Measurements from ENCODE around the gene PPARG.
A peak's percentile ranks its signal among the peaks of the same experiment; 100 is the strongest.
"Not testable (repeated sequence)": the region's sequence is repeated elsewhere in the genome, so short reads cannot be mapped to it uniquely, and the experiment has no call there.

Gene PPARG

DNA sequence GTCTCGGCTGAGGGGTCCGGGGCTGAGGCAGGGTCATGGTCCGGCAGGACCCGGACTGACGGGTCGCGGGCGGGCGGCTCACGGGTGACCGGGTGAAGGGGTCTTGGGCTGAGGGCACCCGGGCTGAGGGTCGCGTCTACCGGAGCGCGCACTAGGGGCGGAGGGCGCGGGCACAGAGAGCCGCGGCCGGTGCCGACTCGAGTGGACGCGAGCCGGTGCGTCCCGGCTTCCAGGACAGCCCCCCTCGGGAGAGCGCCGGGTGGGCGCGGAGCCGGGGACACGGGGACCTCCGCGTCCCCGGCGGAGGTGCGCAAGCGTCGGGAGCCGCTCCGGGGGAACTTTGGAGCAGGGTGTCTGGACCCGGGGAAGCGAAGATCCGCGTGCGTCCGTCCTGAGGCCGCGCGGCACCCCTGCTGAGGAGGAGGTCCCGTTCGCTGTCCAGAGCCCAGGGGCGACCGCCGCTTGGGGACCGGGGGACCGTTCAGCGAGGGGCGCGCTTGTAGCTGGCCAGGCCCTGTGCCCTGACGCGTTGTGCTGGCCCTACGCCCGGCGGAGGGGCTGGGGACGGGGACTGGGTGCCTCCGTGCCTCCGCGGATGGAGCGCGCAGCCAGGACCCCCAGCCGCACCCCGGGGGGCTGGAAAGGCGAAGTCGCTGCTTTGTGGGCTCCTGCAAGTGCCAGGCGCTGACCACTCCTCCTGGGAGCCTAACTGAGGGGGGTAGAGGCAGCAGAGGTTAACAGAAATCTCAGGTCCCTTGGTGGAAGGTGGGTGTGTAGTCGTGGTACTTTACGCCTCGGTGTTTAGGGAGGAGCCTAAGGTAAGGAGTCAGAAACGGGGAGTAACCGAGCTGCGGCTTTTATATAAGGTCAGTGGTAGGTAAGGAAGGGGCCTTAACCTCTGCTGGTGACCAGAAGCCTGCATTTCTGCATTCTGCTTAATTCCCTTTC is at the start of gene PPARG:
PPARG (plus strand) TSS at position 889 of the 948 bp plus-strand sequence. CDS start 90,642 bp downstream, outside the sequence.
- Mint-ChIP-seq H3K36me3 (ENCODE audit: low read depth) (no peaks in the 10 kb centered on the region), H3K4me1 (ENCODE audit: low read depth) (peaks cover 4% of the 10 kb centered on the region), H3K4me3 (peak within 1 kb of the TSS; percentile 34), H3K27me3 (ENCODE audit: low read depth) (peaks cover 62% of the 10 kb centered on the region), H3K27ac (no peak within 1 kb of the TSS), H3K9me3 (no peaks in the 10 kb centered on the region)

DNA sequence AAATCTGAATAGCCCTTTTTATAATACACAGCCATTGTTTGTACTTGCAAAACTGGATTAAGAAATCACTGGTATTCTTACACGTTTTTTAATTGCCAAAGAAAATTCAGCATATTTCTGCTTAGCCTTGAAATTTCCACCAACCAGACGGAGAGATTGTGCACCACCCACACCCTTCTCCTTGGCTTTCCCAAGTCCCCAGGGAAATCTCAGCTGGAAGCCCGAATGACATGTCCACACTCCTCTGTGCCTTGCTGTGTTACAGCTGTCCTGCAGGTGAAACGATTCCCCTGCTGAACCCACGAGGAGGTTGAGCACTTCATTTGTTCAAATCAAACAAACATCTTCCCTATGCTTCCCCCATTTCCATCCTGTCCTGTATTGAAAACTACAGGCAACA is 49.6 kb upstream of the PPARG start:
- H3K36me3 Mint-ChIP-seq (ENCODE audit: low read depth): no peaks in the 10 kb centered on the region
- no peaks in the 10 kb centered on the region for H3K4me1 Mint-ChIP-seq (ENCODE audit: low read depth)
- H3K9me3 Mint-ChIP-seq: no peaks in the 10 kb centered on the region
- H3K4me3 Mint-ChIP-seq: no peak overlapping the region
- H3K27ac Mint-ChIP-seq: no peak overlapping the region
- H3K27me3 Mint-ChIP-seq (ENCODE audit: low read depth): peaks cover 13% of the 10 kb centered on the region

DNA sequence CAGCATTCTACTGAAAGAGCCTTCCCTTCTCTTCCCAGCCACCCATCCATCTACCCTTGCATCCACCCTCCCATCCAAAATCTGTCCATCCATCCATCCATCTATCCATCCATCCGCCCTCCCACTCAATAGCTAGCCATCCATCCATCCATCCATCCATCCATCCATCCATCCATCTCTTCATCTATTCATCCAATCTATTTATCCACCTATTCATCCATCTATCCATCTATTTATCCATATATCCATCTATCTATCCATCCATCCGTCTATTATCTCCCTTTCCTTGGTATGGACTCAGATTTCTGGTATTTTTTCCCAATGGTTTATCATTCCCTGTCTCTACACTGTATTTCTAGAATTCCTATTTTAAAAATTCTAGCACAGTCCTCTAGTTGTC is 46.1 kb upstream of the PPARG start:
- Mint-ChIP-seq H3K4me3 (no peak overlapping the region), H3K36me3 (ENCODE audit: low read depth) (no peaks in the 10 kb centered on the region), H3K27ac (no peak overlapping the region), H3K27me3 (ENCODE audit: low read depth) (peaks cover 6% of the 10 kb centered on the region), H3K4me1 (ENCODE audit: low read depth) (peaks cover 11% of the 10 kb centered on the region), H3K9me3 (peaks cover 4% of the 10 kb centered on the region)

DNA sequence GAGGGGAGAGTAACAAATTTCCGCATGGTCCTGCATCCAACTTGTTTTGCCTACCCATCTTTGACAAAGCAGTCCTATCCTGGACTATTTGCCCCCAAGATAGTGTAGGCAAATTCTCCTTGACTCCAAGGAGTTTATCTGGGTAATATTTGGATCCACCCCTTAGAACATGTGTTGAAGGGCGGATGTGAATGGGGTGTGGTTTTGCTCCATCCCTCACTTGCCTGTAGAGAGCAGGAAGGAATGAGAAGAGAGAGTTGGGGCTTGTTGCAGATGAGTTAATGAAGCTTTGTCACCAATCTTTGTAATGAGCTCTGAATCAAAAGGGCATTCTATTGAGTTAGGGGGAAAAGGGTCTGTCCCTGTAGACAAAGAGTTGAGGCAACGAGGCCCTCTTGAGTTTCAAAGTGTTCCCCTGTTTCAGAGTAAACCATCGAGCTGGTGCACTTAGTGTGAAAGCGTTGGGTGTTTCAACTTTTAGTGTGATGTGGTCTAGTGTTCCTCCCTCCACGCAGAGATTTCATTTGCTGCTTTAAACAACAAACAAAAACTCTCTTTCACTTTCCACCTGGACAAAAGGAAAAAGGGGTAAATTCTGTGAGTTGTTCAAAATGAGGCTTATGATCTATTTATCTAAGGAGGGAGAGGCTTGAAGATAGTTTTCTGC is 42.2 kb upstream of the PPARG start:
- peaks cover 11% of the 10 kb centered on the region for H3K4me1 Mint-ChIP-seq (ENCODE audit: low read depth)
- H3K36me3 Mint-ChIP-seq (ENCODE audit: low read depth): no peaks in the 10 kb centered on the region
- peaks cover 12% of the 10 kb centered on the region for H3K27me3 Mint-ChIP-seq (ENCODE audit: low read depth)
- peak overlapping the region; percentile 27 for H3K4me3 Mint-ChIP-seq
- H3K27ac Mint-ChIP-seq: peak overlapping the region; percentile 46
- H3K9me3 Mint-ChIP-seq: peaks cover 16% of the 10 kb centered on the region

DNA sequence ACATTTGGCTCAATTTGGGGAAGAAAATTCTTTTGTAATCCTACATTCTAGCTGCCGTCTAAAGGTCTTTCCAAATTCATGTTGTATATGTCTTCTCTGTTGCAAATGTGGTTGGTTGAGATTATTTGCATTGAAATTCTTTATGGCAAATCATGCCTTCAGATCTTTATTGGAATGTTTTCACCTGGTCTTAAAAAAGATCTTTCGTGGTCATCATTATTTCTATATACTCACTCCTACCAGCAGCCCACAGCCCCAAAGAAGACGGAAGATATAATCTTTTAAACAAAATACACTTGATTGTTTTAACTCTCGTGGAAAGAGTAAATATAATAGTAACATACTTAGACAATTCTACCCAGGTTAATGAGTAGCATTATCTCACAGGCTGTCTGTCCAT is 41.5 kb upstream of the PPARG start:
- H3K36me3 Mint-ChIP-seq (ENCODE audit: low read depth): no peaks in the 10 kb centered on the region
- H3K27me3 Mint-ChIP-seq (ENCODE audit: low read depth): peaks cover 12% of the 10 kb centered on the region
- H3K4me3 Mint-ChIP-seq: no peak overlapping the region
- H3K27ac Mint-ChIP-seq: no peak overlapping the region
- peaks cover 16% of the 10 kb centered on the region for H3K9me3 Mint-ChIP-seq
- H3K4me1 Mint-ChIP-seq (ENCODE audit: low read depth): peaks cover 11% of the 10 kb centered on the region

DNA sequence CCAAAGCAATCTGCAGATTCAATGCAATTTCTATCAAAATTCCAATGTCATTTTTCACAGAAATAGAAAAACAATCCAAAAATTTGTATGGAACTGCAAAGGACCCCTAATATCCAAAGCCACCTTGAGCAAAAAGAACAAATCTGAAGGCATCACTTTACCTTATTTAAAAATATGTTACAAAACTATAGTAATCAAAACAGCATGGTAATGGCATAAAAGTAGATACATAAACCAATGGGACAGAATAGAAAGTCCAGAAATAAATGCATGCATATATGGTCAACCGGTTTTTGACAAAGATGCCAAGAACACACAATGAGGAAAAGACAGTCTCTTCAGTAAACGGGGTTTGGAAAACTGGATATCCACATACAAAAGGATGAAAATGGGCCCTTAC is 39.4 kb upstream of the PPARG start:
- H3K4me1 Mint-ChIP-seq (ENCODE audit: low read depth): peaks cover 11% of the 10 kb centered on the region

DNA sequence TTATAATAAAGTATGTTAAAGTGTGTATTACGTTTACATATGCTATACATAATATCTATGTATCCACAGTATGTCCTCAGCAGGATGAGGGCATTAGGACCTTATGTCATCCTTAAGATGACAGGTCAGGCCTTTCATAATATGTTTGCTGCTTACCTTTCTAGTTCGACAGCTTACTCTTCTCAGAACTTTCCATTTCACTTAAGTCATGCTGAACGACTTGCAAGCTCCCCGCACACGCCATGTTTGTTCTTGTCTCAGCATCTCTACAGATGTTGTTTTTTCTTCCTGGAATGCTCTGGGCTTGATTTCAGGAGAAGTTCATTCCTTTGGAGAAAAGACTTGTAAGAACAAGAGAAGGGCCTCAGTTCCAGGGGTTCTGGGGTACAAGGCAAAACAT is 36.0 kb upstream of the PPARG start:
- Mint-ChIP-seq H3K36me3 (ENCODE audit: low read depth) (no peaks in the 10 kb centered on the region), H3K4me3 (no peak overlapping the region), H3K27me3 (ENCODE audit: low read depth) (peaks cover 18% of the 10 kb centered on the region), H3K4me1 (ENCODE audit: low read depth) (no peaks in the 10 kb centered on the region), H3K9me3 (peaks cover 12% of the 10 kb centered on the region), H3K27ac (no peak overlapping the region)

More for the DNA sequence above, 39.4 kb upstream of the PPARG start:
- Mint-ChIP-seq H3K27ac (no peak overlapping the region), H3K27me3 (ENCODE audit: low read depth) (peaks cover 17% of the 10 kb centered on the region), H3K36me3 (ENCODE audit: low read depth) (no peaks in the 10 kb centered on the region), H3K4me3 (no peak overlapping the region), H3K9me3 (peaks cover 16% of the 10 kb centered on the region)

DNA sequence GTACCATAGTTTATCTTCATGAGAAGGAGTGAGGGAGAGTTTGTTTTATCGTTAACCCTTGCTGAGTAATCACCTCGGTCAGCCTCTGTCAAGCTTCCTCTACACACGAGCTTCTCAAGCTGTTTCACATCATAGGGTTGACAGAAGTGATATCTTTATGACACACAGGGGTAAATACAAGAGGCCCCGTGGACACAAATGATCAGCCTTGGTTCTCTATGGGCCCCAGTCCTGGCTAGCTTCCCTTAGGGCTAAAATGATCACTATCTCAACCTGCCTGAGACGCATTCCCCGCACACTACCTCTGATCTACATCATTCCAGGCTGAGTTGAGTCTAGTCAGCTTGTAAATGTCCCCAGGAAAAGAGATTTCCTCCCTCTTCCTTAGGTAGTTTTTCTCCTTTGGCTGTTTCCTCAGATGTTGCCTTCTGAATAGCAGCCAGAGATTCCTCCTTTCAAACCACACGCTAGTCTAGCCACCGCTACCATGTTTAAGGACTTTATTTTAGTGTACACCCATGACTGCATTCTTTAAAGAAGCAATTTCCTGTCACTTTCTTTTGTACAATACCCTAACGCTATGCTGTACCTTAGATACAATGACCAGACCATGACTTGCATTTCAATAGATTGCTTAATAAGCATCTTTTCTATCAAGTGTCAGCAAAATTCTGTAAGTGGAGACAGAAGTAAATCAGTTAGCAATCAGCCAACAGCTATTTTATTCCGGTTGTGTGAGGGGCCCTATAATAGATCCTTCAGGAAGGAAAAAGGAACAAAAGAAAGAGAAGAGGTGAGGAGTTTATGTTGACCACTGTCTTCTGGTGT is 35.1 kb upstream of the PPARG start:
- no peaks in the 10 kb centered on the region for H3K36me3 Mint-ChIP-seq (ENCODE audit: low read depth)
- H3K4me1 Mint-ChIP-seq (ENCODE audit: low read depth): no peaks in the 10 kb centered on the region
- no peak overlapping the region for H3K4me3 Mint-ChIP-seq
- H3K9me3 Mint-ChIP-seq: peaks cover 11% of the 10 kb centered on the region
- peaks cover 21% of the 10 kb centered on the region for H3K27me3 Mint-ChIP-seq (ENCODE audit: low read depth)
- no peak overlapping the region for H3K27ac Mint-ChIP-seq

DNA sequence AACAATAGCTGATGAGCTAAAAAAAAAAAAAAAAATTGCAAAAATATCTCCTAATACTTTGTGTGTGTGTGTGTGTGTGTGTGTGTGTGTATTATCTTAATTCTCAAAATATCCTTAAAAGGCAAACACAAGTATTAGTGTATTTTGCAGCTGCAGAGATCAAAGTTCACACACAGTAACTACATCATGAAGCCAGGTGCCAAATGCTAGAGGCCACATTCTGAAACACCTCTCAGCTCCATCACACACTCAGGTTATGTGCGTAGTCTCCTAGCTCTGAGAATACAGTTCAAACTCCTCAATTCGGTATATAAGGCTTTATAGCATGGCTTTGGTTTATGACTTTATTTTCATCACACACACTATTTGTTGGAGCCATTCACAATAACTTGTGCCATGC is 33.5 kb upstream of the PPARG start:
- no peak overlapping the region for H3K4me3 Mint-ChIP-seq
- peaks cover 12% of the 10 kb centered on the region for H3K27me3 Mint-ChIP-seq (ENCODE audit: low read depth)
- no peak overlapping the region for H3K27ac Mint-ChIP-seq
- no peaks in the 10 kb centered on the region for H3K36me3 Mint-ChIP-seq (ENCODE audit: low read depth)
- no peaks in the 10 kb centered on the region for H3K4me1 Mint-ChIP-seq (ENCODE audit: low read depth)
- no peaks in the 10 kb centered on the region for H3K9me3 Mint-ChIP-seq

DNA sequence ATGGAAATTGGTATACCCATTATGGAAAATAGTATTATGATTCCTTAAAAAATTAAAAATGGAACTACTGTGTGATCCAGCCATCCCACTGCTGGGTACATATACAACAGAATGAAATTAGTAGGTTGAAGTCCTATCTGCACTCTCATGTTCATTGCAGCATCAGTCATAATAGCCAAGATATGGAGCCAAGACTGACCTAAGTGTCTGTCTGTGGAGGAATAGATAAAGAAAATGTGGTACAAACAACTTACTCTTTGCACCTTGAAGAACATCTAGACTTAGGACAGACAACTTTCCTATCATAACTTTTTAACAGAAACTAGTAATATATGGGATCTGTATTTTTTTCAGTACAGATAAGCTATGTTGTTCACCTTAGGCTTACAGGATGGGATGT is 30.0 kb upstream of the PPARG start:
- no peaks in the 10 kb centered on the region for H3K4me1 Mint-ChIP-seq (ENCODE audit: low read depth)
- no peaks in the 10 kb centered on the region for H3K9me3 Mint-ChIP-seq
- no peaks in the 10 kb centered on the region for H3K36me3 Mint-ChIP-seq (ENCODE audit: low read depth)
- H3K4me3 Mint-ChIP-seq: no peak overlapping the region
- H3K27me3 Mint-ChIP-seq (ENCODE audit: low read depth): peaks cover 15% of the 10 kb centered on the region
- H3K27ac Mint-ChIP-seq: no peak overlapping the region

DNA sequence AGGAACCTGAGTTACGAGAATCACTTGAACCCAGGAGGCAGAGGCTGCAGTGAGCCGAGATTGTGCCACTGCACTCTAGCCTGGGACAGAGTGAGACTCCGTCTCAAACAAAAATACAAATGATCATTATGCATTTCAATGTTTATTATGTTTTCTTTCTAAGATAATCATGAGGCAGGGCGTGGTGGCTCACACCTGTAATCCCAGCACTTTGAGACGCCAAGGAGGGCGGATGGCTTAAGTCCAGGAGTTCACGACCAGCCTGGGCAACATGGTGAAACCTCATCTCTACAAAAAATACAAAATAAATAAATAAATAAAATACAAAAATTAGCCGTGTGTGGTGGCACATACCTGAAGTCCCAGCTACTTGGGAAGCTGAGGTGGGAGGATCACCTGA is 26.7 kb upstream of the PPARG start:
- H3K36me3 Mint-ChIP-seq (ENCODE audit: low read depth); H3K27ac Mint-ChIP-seq; H3K9me3 Mint-ChIP-seq; H3K4me1 Mint-ChIP-seq (ENCODE audit: low read depth); H3K4me3 Mint-ChIP-seq: not testable (repeated sequence)
- peaks cover 32% of the 10 kb centered on the region for H3K27me3 Mint-ChIP-seq (ENCODE audit: low read depth)

DNA sequence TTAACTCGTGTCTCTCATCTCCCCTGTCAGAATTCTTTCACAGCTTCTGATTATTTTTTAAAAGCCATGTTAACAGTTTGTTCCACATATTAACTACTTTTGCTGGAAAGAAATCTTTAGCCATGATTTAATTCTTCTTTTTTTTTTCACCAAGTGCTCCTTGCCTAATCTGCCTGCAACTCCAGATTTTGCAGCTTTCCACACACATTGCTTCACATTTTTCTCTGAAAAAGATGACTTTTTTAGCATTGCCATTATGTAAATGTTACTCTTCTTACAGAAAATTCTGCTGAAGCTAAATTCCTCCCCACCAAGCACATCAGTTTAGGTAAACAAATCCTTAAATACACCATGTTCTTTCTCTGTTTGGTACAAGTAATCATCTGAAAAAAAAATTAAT is 23.4 kb upstream of the PPARG start:
- no peak overlapping the region for H3K4me3 Mint-ChIP-seq
- H3K27me3 Mint-ChIP-seq (ENCODE audit: low read depth): peaks cover 34% of the 10 kb centered on the region
- H3K36me3 Mint-ChIP-seq (ENCODE audit: low read depth): no peaks in the 10 kb centered on the region
- H3K4me1 Mint-ChIP-seq (ENCODE audit: low read depth): no peaks in the 10 kb centered on the region
- H3K27ac Mint-ChIP-seq: no peak overlapping the region
- no peaks in the 10 kb centered on the region for H3K9me3 Mint-ChIP-seq

DNA sequence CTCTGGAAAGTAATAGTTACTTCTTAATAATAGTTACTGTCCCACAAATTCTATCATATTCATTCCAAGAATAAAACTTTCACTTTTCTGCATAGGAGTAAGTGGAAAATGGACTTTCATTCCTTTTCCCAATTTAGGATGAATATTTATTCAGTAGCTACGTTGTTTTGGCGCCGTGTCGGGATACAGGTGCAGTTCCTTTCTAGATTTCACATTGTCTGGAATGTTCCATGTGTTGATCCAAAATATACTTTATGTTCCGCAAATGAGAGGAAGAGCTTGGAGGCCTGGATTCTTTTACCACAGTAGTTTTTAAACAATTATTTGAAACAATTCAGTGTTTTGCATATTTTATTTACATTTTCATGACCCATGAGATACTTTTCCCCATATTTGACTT is 22.8 kb upstream of the PPARG start:
- H3K27ac Mint-ChIP-seq: no peak overlapping the region
- H3K27me3 Mint-ChIP-seq (ENCODE audit: low read depth): peaks cover 34% of the 10 kb centered on the region
- H3K4me1 Mint-ChIP-seq (ENCODE audit: low read depth): no peaks in the 10 kb centered on the region
- H3K4me3 Mint-ChIP-seq: no peak overlapping the region
- H3K9me3 Mint-ChIP-seq: no peaks in the 10 kb centered on the region
- H3K36me3 Mint-ChIP-seq (ENCODE audit: low read depth): no peaks in the 10 kb centered on the region

DNA sequence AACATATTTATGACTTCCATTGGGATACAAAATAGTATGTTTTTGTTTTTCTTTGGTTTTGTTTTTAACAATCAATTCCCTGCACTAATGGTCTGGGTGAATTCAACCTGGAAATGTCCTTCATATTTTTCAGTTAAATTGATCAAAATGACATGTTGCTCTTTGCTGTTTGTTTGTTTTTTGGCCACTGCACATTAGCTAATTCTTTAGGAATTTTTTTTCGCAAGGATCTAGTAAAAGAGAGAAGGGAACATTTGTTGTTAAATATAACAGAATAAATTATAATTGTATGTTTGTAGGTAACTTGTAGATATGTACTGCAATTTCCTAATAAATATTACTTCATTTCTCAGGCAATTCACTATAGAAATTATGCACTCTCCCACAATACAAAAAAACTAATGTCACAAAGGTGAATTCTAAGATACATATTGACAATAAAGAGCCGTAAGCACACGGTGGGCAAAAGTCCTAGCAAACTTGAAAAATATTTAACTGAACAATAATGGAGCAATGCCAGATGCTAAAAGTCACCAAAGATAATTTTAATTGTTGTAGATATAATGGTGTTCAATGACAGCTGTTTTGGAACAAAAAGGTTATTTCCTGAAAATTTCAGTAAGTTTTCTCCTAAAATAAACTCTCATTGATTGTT is 21.4 kb upstream of the PPARG start:
- Mint-ChIP-seq H3K27ac (no peak overlapping the region), H3K36me3 (ENCODE audit: low read depth) (no peaks in the 10 kb centered on the region), H3K9me3 (no peaks in the 10 kb centered on the region), H3K4me1 (ENCODE audit: low read depth) (no peaks in the 10 kb centered on the region), H3K27me3 (ENCODE audit: low read depth) (peaks cover 34% of the 10 kb centered on the region), H3K4me3 (no peak overlapping the region)

Measured in T-helper 1 cell treated with Interleukin-12 subunit alpha and Interleukin-12 subunit beta and Interleukin-4 antibody, amounts not matched to agents 30 μg/mL and 1 μg/mL, for 36 hours (primary cell).